ENCODE results near the gene SORCS1. TPM values are rescaled to one million over a fixed set of nuclear protein-coding genes. Genes with fewer than 3 reads are reported as not detected.

The SORCS1 gene
- total and polyA plus RNA-seq, 2 of the 13 experiments (the other 11 are each of a cell fraction or from before 2014, with no cell fraction given), result not detected

GRCh38 chr10:106815427-106816043 is 349.0 kb downstream of the SORCS1 start:
- Histone ChIP-seq H3K4me3 (replicated peaks in 1 of 3; ENCODE audit: insufficient read depth in 1 of 3, low read depth in 2 of 3, low read length in 3 of 3) (no peak overlapping the region), H3K36me3 (replicated peaks in 1 of 2; ENCODE audit: control insufficient read depth in 1 of 2, insufficient read depth in 2 of 2, low read length in 2 of 2) (no peaks in the 10 kb centered on the region), H4K20me1 (ENCODE audit: insufficient read depth, low read length) (no peaks in the 10 kb centered on the region), H2AFZ (ENCODE audit: low read length) (no peak overlapping the region), H3K4me2 (ENCODE audit: low read depth, low read length) (no peak overlapping the region), H3K4me1 (ENCODE audit: insufficient read depth, low read length) (no peaks in the 10 kb centered on the region), H3K27me3 (ENCODE audit: control insufficient read depth in 1 of 2, insufficient read depth in 2 of 2, low read length in 2 of 2) (no peaks in the 10 kb centered on the region), H3K9me3 (ENCODE audit: low read length) (no peaks in the 10 kb centered on the region), H3K9ac (ENCODE audit: insufficient read depth, low read depth, low read length) (no peak overlapping the region), H3K79me2 (ENCODE audit: insufficient read depth, low read length) (no peaks in the 10 kb centered on the region), H3K27ac (ENCODE audit: extremely low read length, insufficient read depth, low read length) (no peak overlapping the region)
- DNase-seq (ENCODE audit: low spot score) (no peak), FAIRE-seq (no peak), ATAC-seq (no peak)
- no TSS peak for BruUV-seq (replicated peaks)
- POLR2A ChIA-PET, result no interaction called here
- WGBS (ENCODE audit: low lambda C conversion rate), result 24% methylated on average over 3 of the region's 3 CpGs
- CTCF ChIA-PET (ENCODE audit: low intra/inter-chr PET ratio, low total read pairs), result no interaction called here
- in situ Hi-C loops (cut with HindIII; ENCODE audit: extremely low pct_ligation_motif_present, low pct_unique_long_range_greater_than_20kb) (no loop called here), intact Hi-C loops (cut with micrococcal nuclease; ENCODE audit: unreplicated experiment) (no loop called here)
- TF ChIP-seq NFYB (CRISPR knock-in tag; IDR thresholded peaks at IDR 0.05), result no peak
- TF ChIP-seq TCF7L2 (IDR thresholded peaks at IDR 0.05; ENCODE audit: low read depth, low read length), result no peak
- TF ChIP-seq FOXO4 (CRISPR knock-in tag; conservative IDR thresholded peaks at IDR 0.05), result no peak
- TF ChIP-seq NFE2L1 (CRISPR knock-in tag; IDR thresholded peaks at IDR 0.05; ENCODE audit: borderline replicate concordance), result no peak
- TF ChIP-seq ZNF558 (CRISPR knock-in tag; IDR thresholded peaks at IDR 0.05; ENCODE audit: borderline replicate concordance), result no peak
- no peak for TF ChIP-seq PRDM4 (CRISPR knock-in tag; IDR thresholded peaks at IDR 0.05; ENCODE audit: borderline replicate concordance)
- TF ChIP-seq MAZ (IDR thresholded peaks at IDR 0.05; ENCODE audit: borderline replicate concordance, low read depth, low read length), result no peak
- TF ChIP-seq MAZ (CRISPR knock-in tag; IDR thresholded peaks at IDR 0.05; ENCODE audit: low read depth), result no peak
- no peak for TF ChIP-seq ZNF646 (CRISPR knock-in tag; IDR thresholded peaks at IDR 0.05)
- TF ChIP-seq NCOA5 (CRISPR knock-in tag; IDR thresholded peaks at IDR 0.05), result no peak
- TF ChIP-seq ZNF383 (CRISPR knock-in tag; IDR thresholded peaks at IDR 0.05; ENCODE audit: borderline replicate concordance), result no peak

All from HepG2 (cell line).